PC-9 (cell line): ENCODE data around the gene MAGI3. TPM values are rescaled to one million over a fixed set of nuclear protein-coding genes. Genes with fewer than 3 reads are reported as not detected.

ENCODE experiments used
- BruUV-seq: library from RNA; stranded (reverse); fragments of 400-500 nt; replicated peaks from 2 replicates; lab custom pipeline; 2021; lab: Mats Ljungman, UMichigan
- CTCF ChIA-PET: fragments of 300-600 bp; sonication (Branson Sonifier 250); formaldehyde crosslinking; loops from one replicate; lab custom pipeline; 2022; ENCODE audit warnings: antibody characterized with exemption; lab: Charles Lee
- POLR2A ChIA-PET: fragments of 300-600 bp; sonication (Branson Sonifier 250); formaldehyde crosslinking; loops from one replicate; lab custom pipeline; 2022; ENCODE audit warnings: antibody characterized with exemption; ENCODE audit not compliant: unreplicated experiment; lab: Charles Lee
- DNase-seq, 2 experiments: peaks; one replicate each; pipeline versions ENCODE4 v3.0.0 to v3.0.0-alpha.2; 2015 to 2022; ENCODE audit warnings: mixed read lengths in 1 of 2
- H2AFZ ChIP-seq: fragments of 200-600 bp; sonication (generic); 2 replicates; pipeline ENCODE4 v1.8.1; 2017; ENCODE audit warnings: antibody characterized with exemption
- H3F3A ChIP-seq: fragments of 200-600 bp; sonication (generic); 2 replicates; pipeline ENCODE4 v1.8.1; 2017; ENCODE audit warnings: antibody characterized with exemption, mild to moderate bottlenecking, low read depth; ENCODE audit not compliant: insufficient read depth
- H3K27ac ChIP-seq: fragments of 200-600 bp; sonication (generic); 2 replicates; pipeline ENCODE4 v1.6.1; 2016; ENCODE audit warnings: mixed run types
- H3K27me3 ChIP-seq: fragments of 200-600 bp; sonication (generic); 2 replicates; pipeline ENCODE4 v1.6.1; 2016; ENCODE audit warnings: low read depth, mixed run types; ENCODE audit not compliant: insufficient read depth
- H3K36me3 ChIP-seq: fragments of 200-600 bp; sonication (generic); 2 replicates; pipeline ENCODE4 v1.6.1; 2016; ENCODE audit warnings: low read depth, mixed run types
- H3K4me1 ChIP-seq: fragments of 200-600 bp; sonication (generic); replicated peaks from 2 replicates; pipeline ENCODE4 v1.6.1; 2016; ENCODE audit warnings: mixed run types; ENCODE audit not compliant: insufficient read depth
- H3K4me2 ChIP-seq: fragments of 200-600 bp; sonication (generic); 2 replicates; pipeline ENCODE4 v1.6.1; 2017; ENCODE audit warnings: mixed run types
- H3K4me3 ChIP-seq: fragments of 200-600 bp; sonication (generic); 2 replicates; pipeline ENCODE4 v1.6.1; 2016; ENCODE audit warnings: mixed run types
- H3K79me2 ChIP-seq: fragments of 200-600 bp; sonication (generic); 2 replicates; pipeline ENCODE4 v1.6.1; 2017; ENCODE audit warnings: low read depth, mixed run types
- H3K9me2 ChIP-seq: fragments of 200-600 bp; sonication (generic); 2 replicates; pipeline ENCODE4 v1.8.1; 2017; ENCODE audit warnings: mild to moderate bottlenecking; ENCODE audit not compliant: insufficient read depth
- H3K9me3 ChIP-seq: fragments of 200-600 bp; sonication (generic); 2 replicates; pipeline ENCODE4 v1.8.1; 2016; ENCODE audit warnings: low read depth; ENCODE audit not compliant: insufficient read depth
- H4K20me1 ChIP-seq: fragments of 200-600 bp; sonication (generic); 2 replicates; pipeline ENCODE4 v1.8.1; 2017; ENCODE audit not compliant: insufficient read depth
- EZH2 ChIP-seq: fragments of 200-600 bp; sonication (generic); IDR thresholded peaks from 2 replicates; pipeline ENCODE4 v1.8.0; 2017; ENCODE audit warnings: antibody characterized with exemption, low read depth
- intact Hi-C: fragments of 100-400 bp; cut with micrococcal nuclease; formaldehyde crosslinking; loops from one replicate; pipeline ENCODE4 v1.10.0; 2022; ENCODE audit not compliant: unreplicated experiment
- total RNA-seq: library from RNA; stranded (reverse); gene quantifications from 2 replicates; pipeline ENCODE4 v1.2.3, GENCODE V29; 2021
- TF ChIP-seq, protein P1 (sequence below): fragments of 200-600 bp; sonication (generic); conservative IDR thresholded peaks from 2 replicates; pipeline ENCODE4 v1.6.1; 2017; ENCODE audit warnings: mixed run types, antibody characterized with exemption, mild to moderate bottlenecking, moderate library complexity

The MAGI3 gene
- total RNA-seq, 1 experiment from 2014 or later: 17.3 TPM

- ChIA-PET POLR2A (no interaction called here), CTCF (no interaction called here)
- H3K27me3 ChIP-seq: no peaks in the 10 kb centered on the region
- H3K27ac ChIP-seq: no peak overlapping the region
- no peak overlapping the region for H3K4me3 ChIP-seq
- DNase-seq: no peak
- no TSS peak for BruUV-seq
- intact Hi-C loops: no loop called here
- TF ChIP-seq, protein P1, sequence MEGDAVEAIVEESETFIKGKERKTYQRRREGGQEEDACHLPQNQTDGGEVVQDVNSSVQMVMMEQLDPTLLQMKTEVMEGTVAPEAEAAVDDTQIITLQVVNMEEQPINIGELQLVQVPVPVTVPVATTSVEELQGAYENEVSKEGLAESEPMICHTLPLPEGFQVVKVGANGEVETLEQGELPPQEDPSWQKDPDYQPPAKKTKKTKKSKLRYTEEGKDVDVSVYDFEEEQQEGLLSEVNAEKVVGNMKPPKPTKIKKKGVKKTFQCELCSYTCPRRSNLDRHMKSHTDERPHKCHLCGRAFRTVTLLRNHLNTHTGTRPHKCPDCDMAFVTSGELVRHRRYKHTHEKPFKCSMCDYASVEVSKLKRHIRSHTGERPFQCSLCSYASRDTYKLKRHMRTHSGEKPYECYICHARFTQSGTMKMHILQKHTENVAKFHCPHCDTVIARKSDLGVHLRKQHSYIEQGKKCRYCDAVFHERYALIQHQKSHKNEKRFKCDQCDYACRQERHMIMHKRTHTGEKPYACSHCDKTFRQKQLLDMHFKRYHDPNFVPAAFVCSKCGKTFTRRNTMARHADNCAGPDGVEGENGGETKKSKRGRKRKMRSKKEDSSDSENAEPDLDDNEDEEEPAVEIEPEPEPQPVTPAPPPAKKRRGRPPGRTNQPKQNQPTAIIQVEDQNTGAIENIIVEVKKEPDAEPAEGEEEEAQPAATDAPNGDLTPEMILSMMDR: no peak
- no peak for TF ChIP-seq EZH2
- no peaks in the 10 kb centered on the region for H3K9me2 ChIP-seq
- no peaks in the 10 kb centered on the region for H3K79me2 ChIP-seq
- no peaks in the 10 kb centered on the region for H3K36me3 ChIP-seq
- H3K9me3 ChIP-seq: no peaks in the 10 kb centered on the region
- H3K4me1 ChIP-seq: no peaks in the 10 kb centered on the region
- H4K20me1 ChIP-seq: no peaks in the 10 kb centered on the region
- no peaks in the 10 kb centered on the region for H3F3A ChIP-seq
- H2AFZ ChIP-seq: no peak overlapping the region
- no peak overlapping the region for H3K4me2 ChIP-seq
Measured at GRCh38 chr1:113605146-113605545, 214.8 kb downstream of the MAGI3 start.

DNA sequence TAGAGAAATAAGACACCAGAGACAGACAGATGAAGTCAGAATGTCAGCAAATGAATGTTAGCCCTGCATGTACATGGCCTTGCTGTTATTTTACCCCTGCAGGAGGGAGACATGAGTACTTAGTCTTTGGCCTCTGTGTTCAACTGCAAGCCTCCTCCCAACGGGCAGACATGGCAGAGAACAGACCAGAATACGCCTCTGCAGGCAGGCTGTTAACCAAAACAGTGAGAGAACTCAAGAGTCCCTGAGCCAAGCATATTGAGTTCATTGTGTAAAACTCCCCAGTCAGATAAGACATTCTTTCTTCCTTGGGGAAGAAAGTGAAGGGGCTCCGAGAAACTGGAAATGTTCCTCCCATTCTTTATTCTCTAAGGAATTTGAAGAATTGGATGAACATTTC is 218.1 kb downstream of the MAGI3 start:
- ChIA-PET POLR2A (no interaction called here), CTCF (no interaction called here)
- no TSS peak for BruUV-seq
- DNase-seq: no peak
- Histone ChIP-seq H3K36me3 (no peaks in the 10 kb centered on the region), H3K4me2 (no peak overlapping the region), H3K27me3 (no peaks in the 10 kb centered on the region), H3K27ac (no peak overlapping the region), H3K9me2 (no peaks in the 10 kb centered on the region), H3K4me3 (no peak overlapping the region), H4K20me1 (no peaks in the 10 kb centered on the region), H2AFZ (no peak overlapping the region), H3K79me2 (no peaks in the 10 kb centered on the region), H3F3A (no peaks in the 10 kb centered on the region), H3K4me1 (no peaks in the 10 kb centered on the region), H3K9me3 (no peaks in the 10 kb centered on the region)
- intact Hi-C loops: no loop called here
- TF ChIP-seq, protein P1: no peak
- no peak for TF ChIP-seq EZH2

GRCh38 chr1:113610372-113610771 is 220.1 kb downstream of the MAGI3 start:
- POLR2A ChIA-PET: no interaction called here
- intact Hi-C loops: no loop called here

More at GRCh38 chr1:113610372-113610771, 220.1 kb downstream of the MAGI3 start:
- no peaks in the 10 kb centered on the region for H4K20me1 ChIP-seq
- no peaks in the 10 kb centered on the region for H3K27me3 ChIP-seq
- H3K4me2 ChIP-seq: no peak overlapping the region
- no peak overlapping the region for H2AFZ ChIP-seq
- no TSS peak for BruUV-seq
- H3K27ac ChIP-seq: no peak overlapping the region
- no peaks in the 10 kb centered on the region for H3K9me3 ChIP-seq
- no peaks in the 10 kb centered on the region for H3K4me1 ChIP-seq
- no peaks in the 10 kb centered on the region for H3K79me2 ChIP-seq
- no peaks in the 10 kb centered on the region for H3K36me3 ChIP-seq
- TF ChIP-seq, protein P1: no peak
- no peak for TF ChIP-seq EZH2
- no peak overlapping the region for H3K4me3 ChIP-seq
- CTCF ChIA-PET: no interaction called here
- no peak for DNase-seq
- H3K9me2 ChIP-seq: no peaks in the 10 kb centered on the region
- H3F3A ChIP-seq: no peaks in the 10 kb centered on the region
